PC-9 (cell line): ENCODE measurements around the gene BRI3. TPM values are rescaled to one million over a fixed set of nuclear protein-coding genes. Genes with fewer than 3 reads are reported as not detected.
A peak's percentile ranks its signal among the peaks of the same experiment; 100 is the strongest.

ENCODE experiments used
- BruUV-seq: library from RNA; stranded (reverse); fragments of 400-500 nt; replicated peaks from 2 replicates; lab custom pipeline; 2021; lab: Mats Ljungman, UMichigan
- CTCF ChIA-PET: fragments of 300-600 bp; sonication (Branson Sonifier 250); formaldehyde crosslinking; loops from one replicate; lab custom pipeline; 2022; ENCODE audit warnings: antibody characterized with exemption; lab: Charles Lee
- POLR2A ChIA-PET: fragments of 300-600 bp; sonication (Branson Sonifier 250); formaldehyde crosslinking; loops from one replicate; lab custom pipeline; 2022; ENCODE audit warnings: antibody characterized with exemption; ENCODE audit not compliant: unreplicated experiment; lab: Charles Lee
- DNase-seq, 2 experiments: peaks; one replicate each; pipeline versions ENCODE4 v3.0.0 to v3.0.0-alpha.2; 2015 to 2022; ENCODE audit warnings: mixed read lengths in 1 of 2
- H2AFZ ChIP-seq: fragments of 200-600 bp; sonication (generic); 2 replicates; pipeline ENCODE4 v1.8.1; 2017; ENCODE audit warnings: antibody characterized with exemption
- H3F3A ChIP-seq: fragments of 200-600 bp; sonication (generic); 2 replicates; pipeline ENCODE4 v1.8.1; 2017; ENCODE audit warnings: antibody characterized with exemption, mild to moderate bottlenecking, low read depth; ENCODE audit not compliant: insufficient read depth
- H3K27ac ChIP-seq: fragments of 200-600 bp; sonication (generic); 2 replicates; pipeline ENCODE4 v1.6.1; 2016; ENCODE audit warnings: mixed run types
- H3K27me3 ChIP-seq: fragments of 200-600 bp; sonication (generic); 2 replicates; pipeline ENCODE4 v1.6.1; 2016; ENCODE audit warnings: low read depth, mixed run types; ENCODE audit not compliant: insufficient read depth
- H3K36me3 ChIP-seq: fragments of 200-600 bp; sonication (generic); 2 replicates; pipeline ENCODE4 v1.6.1; 2016; ENCODE audit warnings: low read depth, mixed run types
- H3K4me1 ChIP-seq: fragments of 200-600 bp; sonication (generic); replicated peaks from 2 replicates; pipeline ENCODE4 v1.6.1; 2016; ENCODE audit warnings: mixed run types; ENCODE audit not compliant: insufficient read depth
- H3K4me2 ChIP-seq: fragments of 200-600 bp; sonication (generic); 2 replicates; pipeline ENCODE4 v1.6.1; 2017; ENCODE audit warnings: mixed run types
- H3K4me3 ChIP-seq: fragments of 200-600 bp; sonication (generic); 2 replicates; pipeline ENCODE4 v1.6.1; 2016; ENCODE audit warnings: mixed run types
- H3K79me2 ChIP-seq: fragments of 200-600 bp; sonication (generic); 2 replicates; pipeline ENCODE4 v1.6.1; 2017; ENCODE audit warnings: low read depth, mixed run types
- H3K9me2 ChIP-seq: fragments of 200-600 bp; sonication (generic); 2 replicates; pipeline ENCODE4 v1.8.1; 2017; ENCODE audit warnings: mild to moderate bottlenecking; ENCODE audit not compliant: insufficient read depth
- H3K9me3 ChIP-seq: fragments of 200-600 bp; sonication (generic); 2 replicates; pipeline ENCODE4 v1.8.1; 2016; ENCODE audit warnings: low read depth; ENCODE audit not compliant: insufficient read depth
- H4K20me1 ChIP-seq: fragments of 200-600 bp; sonication (generic); 2 replicates; pipeline ENCODE4 v1.8.1; 2017; ENCODE audit not compliant: insufficient read depth
- EZH2 ChIP-seq: fragments of 200-600 bp; sonication (generic); IDR thresholded peaks from 2 replicates; pipeline ENCODE4 v1.8.0; 2017; ENCODE audit warnings: antibody characterized with exemption, low read depth
- intact Hi-C: fragments of 100-400 bp; cut with micrococcal nuclease; formaldehyde crosslinking; loops from one replicate; pipeline ENCODE4 v1.10.0; 2022; ENCODE audit not compliant: unreplicated experiment
- total RNA-seq: library from RNA; stranded (reverse); gene quantifications from 2 replicates; pipeline ENCODE4 v1.2.3, GENCODE V29; 2021
- TF ChIP-seq, protein P1 (sequence below): fragments of 200-600 bp; sonication (generic); conservative IDR thresholded peaks from 2 replicates; pipeline ENCODE4 v1.6.1; 2017; ENCODE audit warnings: mixed run types, antibody characterized with exemption, mild to moderate bottlenecking, moderate library complexity

BRI3 gene
- total RNA-seq, 1 experiment from 2014 or later: 255 TPM

DNA sequence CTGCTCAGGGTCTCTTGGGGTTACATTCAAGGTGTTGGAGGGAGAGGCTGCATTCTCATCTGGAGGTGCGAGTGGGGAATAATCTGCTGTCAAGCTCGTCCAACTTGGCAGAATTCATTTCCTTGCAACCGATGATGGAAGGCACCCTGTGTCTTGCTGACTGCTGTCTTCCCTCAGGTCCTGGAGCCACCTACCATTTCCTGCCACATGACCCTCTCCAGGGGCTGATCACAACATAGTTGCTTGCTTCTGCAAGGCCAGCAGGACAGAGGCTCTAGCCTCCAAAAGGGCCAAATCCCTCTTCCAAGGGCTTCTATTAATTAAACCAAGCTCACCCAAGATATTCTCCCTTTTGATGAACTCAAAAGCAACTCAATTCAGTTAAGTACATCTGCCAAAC, 14.2 kb upstream of the BRI3 start:
- H2AFZ ChIP-seq: no peak overlapping the region
- H3K4me3 ChIP-seq: no peak overlapping the region
- H3K27ac ChIP-seq: no peak overlapping the region
- TF ChIP-seq, protein P1, sequence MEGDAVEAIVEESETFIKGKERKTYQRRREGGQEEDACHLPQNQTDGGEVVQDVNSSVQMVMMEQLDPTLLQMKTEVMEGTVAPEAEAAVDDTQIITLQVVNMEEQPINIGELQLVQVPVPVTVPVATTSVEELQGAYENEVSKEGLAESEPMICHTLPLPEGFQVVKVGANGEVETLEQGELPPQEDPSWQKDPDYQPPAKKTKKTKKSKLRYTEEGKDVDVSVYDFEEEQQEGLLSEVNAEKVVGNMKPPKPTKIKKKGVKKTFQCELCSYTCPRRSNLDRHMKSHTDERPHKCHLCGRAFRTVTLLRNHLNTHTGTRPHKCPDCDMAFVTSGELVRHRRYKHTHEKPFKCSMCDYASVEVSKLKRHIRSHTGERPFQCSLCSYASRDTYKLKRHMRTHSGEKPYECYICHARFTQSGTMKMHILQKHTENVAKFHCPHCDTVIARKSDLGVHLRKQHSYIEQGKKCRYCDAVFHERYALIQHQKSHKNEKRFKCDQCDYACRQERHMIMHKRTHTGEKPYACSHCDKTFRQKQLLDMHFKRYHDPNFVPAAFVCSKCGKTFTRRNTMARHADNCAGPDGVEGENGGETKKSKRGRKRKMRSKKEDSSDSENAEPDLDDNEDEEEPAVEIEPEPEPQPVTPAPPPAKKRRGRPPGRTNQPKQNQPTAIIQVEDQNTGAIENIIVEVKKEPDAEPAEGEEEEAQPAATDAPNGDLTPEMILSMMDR: no peak
- TF ChIP-seq EZH2: no peak
- H3K4me2 ChIP-seq: no peak overlapping the region
- CTCF ChIA-PET: interaction anchor here (1.1 kb wide), 1 partner anchor 134 kb away, joined by 5 read pairs; the partner anchor contains the start of gene BAIAP2L1
- H4K20me1 ChIP-seq: no peaks in the 10 kb centered on the region
- POLR2A ChIA-PET: interaction anchor here (0.5 kb wide), 1 partner anchor 515 kb away, joined by 3 read pairs; no protein-coding TSS in a partner anchor
- peaks cover 7% of the 10 kb centered on the region for H3K4me1 ChIP-seq
- H3K79me2 ChIP-seq: no peaks in the 10 kb centered on the region
- no TSS peak for BruUV-seq
- H3F3A ChIP-seq: peaks cover 18% of the 10 kb centered on the region
- H3K9me3 ChIP-seq: no peaks in the 10 kb centered on the region
- no peaks in the 10 kb centered on the region for H3K36me3 ChIP-seq
- intact Hi-C loops: no loop called here
- H3K9me2 ChIP-seq: no peaks in the 10 kb centered on the region
- no peaks in the 10 kb centered on the region for H3K27me3 ChIP-seq
- DNase-seq: no peak

DNA sequence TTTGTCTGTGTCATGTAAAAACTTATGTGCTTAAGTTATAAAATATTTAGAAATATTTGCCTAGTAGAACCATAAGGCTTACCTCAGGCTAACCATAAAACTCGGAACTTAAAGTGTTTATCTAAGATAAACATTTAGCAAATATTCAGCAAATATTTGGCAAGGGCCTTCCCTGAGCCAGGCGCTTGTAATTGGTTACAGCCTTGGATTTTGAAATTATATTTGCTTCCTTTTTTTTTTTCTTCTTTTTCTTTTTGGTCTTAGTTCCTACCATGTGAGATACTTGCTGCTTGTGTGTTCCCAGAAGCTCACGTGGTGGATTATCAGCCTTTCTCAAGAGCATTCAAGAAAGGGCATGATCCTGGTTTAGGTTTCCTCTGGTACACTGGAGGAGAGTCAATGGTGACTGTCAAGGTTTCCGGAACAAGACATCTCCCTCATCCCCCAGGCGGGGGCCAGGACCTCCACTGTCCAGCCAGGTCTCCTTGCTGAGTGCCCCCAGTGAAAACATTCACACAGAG, 5.2 kb upstream of the BRI3 start:
- peaks cover 34% of the 10 kb centered on the region for H3F3A ChIP-seq
- peak in 1 of 2 experiments; percentile 69 for DNase-seq

DNA sequence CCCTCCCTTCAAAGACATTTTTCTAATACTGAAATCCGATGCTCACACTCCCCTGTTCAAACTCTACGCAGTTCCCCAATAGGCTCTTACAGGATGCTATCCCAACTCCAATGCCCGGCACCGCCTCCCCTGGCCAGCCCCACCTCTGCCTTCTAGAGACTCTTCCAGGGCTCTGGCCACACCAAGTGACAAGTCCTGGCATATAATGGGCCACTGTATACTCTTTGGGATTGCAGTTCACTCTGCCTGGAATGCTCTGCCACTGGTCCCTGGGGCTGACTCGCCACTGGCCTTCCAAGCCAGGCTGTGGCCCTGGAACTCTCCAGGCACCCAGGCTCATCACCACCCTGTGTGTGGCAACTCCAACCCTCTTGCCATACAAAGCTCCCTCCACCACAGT, 3.1 kb upstream of the BRI3 start:
- DNase-seq: no peak
- Histone ChIP-seq H3F3A (peaks cover 35% of the 10 kb centered on the region), H2AFZ (no peak overlapping the region), H3K9me2 (no peaks in the 10 kb centered on the region), H3K9me3 (no peaks in the 10 kb centered on the region), H3K4me2 (no peak overlapping the region), H3K4me3 (no peak overlapping the region), H3K27me3 (no peaks in the 10 kb centered on the region), H3K36me3 (no peaks in the 10 kb centered on the region), H4K20me1 (no peaks in the 10 kb centered on the region), H3K4me1 (peaks cover 11% of the 10 kb centered on the region), H3K79me2 (peaks cover 17% of the 10 kb centered on the region), H3K27ac (no peak overlapping the region)
- POLR2A ChIA-PET: no interaction called here
- BruUV-seq: no TSS peak
- CTCF ChIA-PET: interaction anchor here (0.7 kb wide), 1 partner anchor 87 kb away, joined by 3 read pairs; no protein-coding TSS in a partner anchor
- intact Hi-C loops: no loop called here
- no peak for TF ChIP-seq EZH2
- TF ChIP-seq, protein P1: no peak

More for the DNA sequence above, 5.2 kb upstream of the BRI3 start:
- Histone ChIP-seq H3K9me3 (no peaks in the 10 kb centered on the region), H3K4me1 (peaks cover 7% of the 10 kb centered on the region; the same call in 1 of the 2 replicates), H3K79me2 (no peaks in the 10 kb centered on the region), H3K27ac (peak overlapping the region; percentile 21; the same call in 1 of the 2 replicates), H3K27me3 (no peaks in the 10 kb centered on the region), H3K9me2 (no peaks in the 10 kb centered on the region), H3K36me3 (no peaks in the 10 kb centered on the region), H3K4me2 (no peak overlapping the region), H4K20me1 (no peaks in the 10 kb centered on the region), H2AFZ (no peak overlapping the region), H3K4me3 (no peak overlapping the region)
- CTCF ChIA-PET: no interaction called here
- POLR2A ChIA-PET: no interaction called here
- intact Hi-C loops: no loop called here
- TF ChIP-seq EZH2: no peak
- TF ChIP-seq, protein P1: no peak
- BruUV-seq: no TSS peak
